Measurements from ENCODE around the gene SORBS2. TPM values are rescaled to one million over a fixed set of nuclear protein-coding genes. Genes with fewer than 3 reads are reported as not detected.
"Not testable (repeated sequence)": the region's sequence is repeated elsewhere in the genome, so short reads cannot be mapped to it uniquely, and the experiment has no call there.

The SORBS2 gene
- polyA plus RNA-seq, 1 donor from 2014 or later = 46.0 TPM

DNA sequence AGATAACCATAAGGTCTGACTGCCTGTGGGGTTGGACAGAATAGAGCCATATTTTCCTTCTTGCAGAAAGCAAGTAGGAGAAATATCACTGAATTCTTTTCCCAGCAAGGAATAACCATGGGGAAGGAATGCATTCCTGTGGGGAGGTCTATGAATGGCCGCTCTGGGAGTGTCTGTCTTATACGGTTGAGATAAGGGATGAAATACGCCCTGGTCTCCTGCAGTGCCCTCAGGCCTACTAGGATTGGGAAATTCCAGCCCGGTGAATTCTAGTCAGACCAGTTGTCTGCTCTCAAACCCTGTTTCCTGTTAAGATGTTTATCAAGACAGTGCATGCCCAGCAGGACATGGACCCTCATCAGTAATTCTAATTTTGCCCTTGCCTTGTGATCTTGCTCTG is 45.6 kb upstream of the SORBS2 start:
- H3K27ac ChIP-seq (ENCODE audit: low read length); H3K27me3 ChIP-seq (ENCODE audit: insufficient read depth, low read depth, low read length); H3K9me3 ChIP-seq (ENCODE audit: low read length); H3F3A ChIP-seq (ENCODE audit: insufficient read depth, low read length, poor library complexity, severe bottlenecking); H2AFZ ChIP-seq (ENCODE audit: low read depth, low read length); H3K36me3 ChIP-seq (ENCODE audit: insufficient read depth, low read length); H3K4me3 ChIP-seq (ENCODE audit: low read length); H3K79me2 ChIP-seq (replicated peaks; ENCODE audit: insufficient read depth, low read length); H3K4me2 ChIP-seq (ENCODE audit: low read length); H4K20me1 ChIP-seq (ENCODE audit: insufficient read depth); H3K9ac ChIP-seq (ENCODE audit: low read length); H3K9me2 ChIP-seq (ENCODE audit: insufficient read depth, low read length): not testable (repeated sequence)

DNA sequence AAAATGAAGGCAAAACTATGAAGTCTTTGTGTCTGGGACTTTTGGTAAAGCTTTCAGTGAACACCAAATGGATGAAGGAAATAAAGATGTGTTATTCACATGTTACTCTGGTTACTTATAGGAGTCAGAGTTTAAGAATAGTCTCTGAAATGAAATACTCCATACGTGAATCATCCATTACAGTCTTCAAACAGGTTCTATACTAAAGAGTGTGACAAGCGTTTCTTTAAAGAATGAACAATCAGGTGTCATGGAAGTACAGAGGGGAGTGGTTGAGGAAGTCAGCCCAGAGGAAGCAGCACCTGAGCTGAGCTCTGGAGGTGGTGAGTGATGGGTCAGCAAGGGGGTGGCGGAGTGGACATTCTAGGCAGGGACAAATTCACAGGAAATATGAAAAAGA is 41.8 kb upstream of the SORBS2 start:
- Histone ChIP-seq H3K79me2 (replicated peaks; ENCODE audit: insufficient read depth, low read length) (no peaks in the 10 kb centered on the region), H3K4me3 (ENCODE audit: low read length) (no peak overlapping the region), H3K9ac (ENCODE audit: low read length) (no peak overlapping the region), H3K4me2 (ENCODE audit: low read length) (no peak overlapping the region), H3K27me3 (ENCODE audit: insufficient read depth, low read depth, low read length) (no peaks in the 10 kb centered on the region), H3K9me3 (ENCODE audit: low read length) (no peaks in the 10 kb centered on the region), H2AFZ (ENCODE audit: low read depth, low read length) (no peak overlapping the region), H4K20me1 (ENCODE audit: insufficient read depth) (no peaks in the 10 kb centered on the region), H3F3A (ENCODE audit: insufficient read depth, low read length, poor library complexity, severe bottlenecking) (no peaks in the 10 kb centered on the region), H3K27ac (ENCODE audit: low read length) (no peak overlapping the region), H3K36me3 (ENCODE audit: insufficient read depth, low read length) (no peaks in the 10 kb centered on the region), H3K9me2 (ENCODE audit: insufficient read depth, low read length) (no peaks in the 10 kb centered on the region)
- TF ChIP-seq MXI1 (conservative IDR thresholded peaks at IDR 0.05; ENCODE audit: poor library complexity, severe bottlenecking) = no peak
- TF ChIP-seq EZH2 (IDR thresholded peaks at IDR 0.05; ENCODE audit: borderline replicate concordance, insufficient read depth, low read length, poor library complexity, severe bottlenecking) = no peak
- no peak for TF ChIP-seq TAF1 (IDR thresholded peaks at IDR 0.05; ENCODE audit: low read depth)
- TF ChIP-seq POLR2AphosphoS5 (IDR thresholded peaks at IDR 0.05) = no peak
- no peak for TF ChIP-seq SMC3 (conservative IDR thresholded peaks at IDR 0.05; ENCODE audit: poor library complexity)
- TF ChIP-seq RAD21 (conservative IDR thresholded peaks at IDR 0.05) = no peak
- TF ChIP-seq, protein P1, sequence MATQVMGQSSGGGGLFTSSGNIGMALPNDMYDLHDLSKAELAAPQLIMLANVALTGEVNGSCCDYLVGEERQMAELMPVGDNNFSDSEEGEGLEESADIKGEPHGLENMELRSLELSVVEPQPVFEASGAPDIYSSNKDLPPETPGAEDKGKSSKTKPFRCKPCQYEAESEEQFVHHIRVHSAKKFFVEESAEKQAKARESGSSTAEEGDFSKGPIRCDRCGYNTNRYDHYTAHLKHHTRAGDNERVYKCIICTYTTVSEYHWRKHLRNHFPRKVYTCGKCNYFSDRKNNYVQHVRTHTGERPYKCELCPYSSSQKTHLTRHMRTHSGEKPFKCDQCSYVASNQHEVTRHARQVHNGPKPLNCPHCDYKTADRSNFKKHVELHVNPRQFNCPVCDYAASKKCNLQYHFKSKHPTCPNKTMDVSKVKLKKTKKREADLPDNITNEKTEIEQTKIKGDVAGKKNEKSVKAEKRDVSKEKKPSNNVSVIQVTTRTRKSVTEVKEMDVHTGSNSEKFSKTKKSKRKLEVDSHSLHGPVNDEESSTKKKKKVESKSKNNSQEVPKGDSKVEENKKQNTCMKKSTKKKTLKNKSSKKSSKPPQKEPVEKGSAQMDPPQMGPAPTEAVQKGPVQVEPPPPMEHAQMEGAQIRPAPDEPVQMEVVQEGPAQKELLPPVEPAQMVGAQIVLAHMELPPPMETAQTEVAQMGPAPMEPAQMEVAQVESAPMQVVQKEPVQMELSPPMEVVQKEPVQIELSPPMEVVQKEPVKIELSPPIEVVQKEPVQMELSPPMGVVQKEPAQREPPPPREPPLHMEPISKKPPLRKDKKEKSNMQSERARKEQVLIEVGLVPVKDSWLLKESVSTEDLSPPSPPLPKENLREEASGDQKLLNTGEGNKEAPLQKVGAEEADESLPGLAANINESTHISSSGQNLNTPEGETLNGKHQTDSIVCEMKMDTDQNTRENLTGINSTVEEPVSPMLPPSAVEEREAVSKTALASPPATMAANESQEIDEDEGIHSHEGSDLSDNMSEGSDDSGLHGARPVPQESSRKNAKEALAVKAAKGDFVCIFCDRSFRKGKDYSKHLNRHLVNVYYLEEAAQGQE (IDR thresholded peaks at IDR 0.05; ENCODE audit: borderline replicate concordance) = no peak
- no peak for TF ChIP-seq CTCF (IDR thresholded peaks at IDR 0.05; ENCODE audit: poor library complexity, severe bottlenecking)
- TF ChIP-seq EP300 (conservative IDR thresholded peaks at IDR 0.05; ENCODE audit: poor library complexity, severe bottlenecking) = no peak

DNA sequence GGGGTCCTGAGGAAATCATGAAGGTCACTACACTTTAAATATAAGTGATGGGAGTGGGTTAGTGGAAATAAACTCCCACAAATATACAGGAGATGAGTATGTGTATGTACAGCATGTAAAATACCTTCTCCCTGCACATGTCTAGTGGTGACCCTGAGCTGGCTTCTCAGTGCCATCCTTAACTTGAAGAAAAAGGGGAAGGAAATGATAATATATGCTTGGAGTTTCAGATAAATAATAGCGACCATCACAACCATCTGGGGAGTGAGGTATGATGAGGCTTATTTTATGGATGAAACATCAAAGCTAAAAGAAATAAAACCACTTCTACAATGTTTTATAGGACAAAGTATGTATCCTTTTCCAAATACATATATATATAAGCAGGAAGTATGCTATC is 41.0 kb upstream of the SORBS2 start:
- Histone ChIP-seq H2AFZ (ENCODE audit: low read depth, low read length) (no peak overlapping the region), H3K27me3 (ENCODE audit: insufficient read depth, low read depth, low read length) (no peaks in the 10 kb centered on the region), H3K36me3 (ENCODE audit: insufficient read depth, low read length) (no peaks in the 10 kb centered on the region), H3K27ac (ENCODE audit: low read length) (no peak overlapping the region), H3F3A (ENCODE audit: insufficient read depth, low read length, poor library complexity, severe bottlenecking) (no peaks in the 10 kb centered on the region), H4K20me1 (ENCODE audit: insufficient read depth) (no peaks in the 10 kb centered on the region), H3K9ac (ENCODE audit: low read length) (no peak overlapping the region), H3K4me2 (ENCODE audit: low read length) (no peak overlapping the region), H3K4me3 (ENCODE audit: low read length) (no peak overlapping the region), H3K79me2 (replicated peaks; ENCODE audit: insufficient read depth, low read length) (no peaks in the 10 kb centered on the region), H3K9me2 (ENCODE audit: insufficient read depth, low read length) (no peaks in the 10 kb centered on the region), H3K9me3 (ENCODE audit: low read length) (no peaks in the 10 kb centered on the region)
- TF ChIP-seq CTCF (IDR thresholded peaks at IDR 0.05; ENCODE audit: poor library complexity, severe bottlenecking) (no peak), POLR2AphosphoS5 (IDR thresholded peaks at IDR 0.05) (no peak)
